Common myeloid progenitor, CD34-positive (primary cell): ENCODE data around the gene SIGLEC9.

Experiments
- CTCF ChIA-PET: fragments of 350-600 bp; sonication (Branson Sonifier 250); formaldehyde crosslinking; loops from one replicate; lab custom pipeline; 2021; ENCODE audit warnings: antibody characterized with exemption; lab: Charles Lee
- POLR2A ChIA-PET: fragments of 350-600 bp; sonication (Branson Sonifier 250); formaldehyde crosslinking; loops from one replicate; lab custom pipeline; 2021; ENCODE audit warnings: antibody characterized with exemption; lab: Charles Lee
- DNase-seq, 3 donors: peaks; one replicate each; pipeline versions ENCODE4 v3.0.0 to v3.0.0-alpha.2; 2013
- H3K27ac ChIP-seq, 2 experiments: 1 replicate in 1 of 2; 2 replicates in 1 of 2; pipeline ENCODE4 v1.7.0; 2013; ENCODE audit warnings: inconsistent platforms in 2 of 2, low read length in 2 of 2, mild to moderate bottlenecking in 2 of 2, low read depth in 1 of 2, moderate library complexity in 1 of 2; ENCODE audit not compliant: severe bottlenecking in 2 of 2, insufficient read depth in 1 of 2, poor library complexity in 1 of 2
- H3K27me3 ChIP-seq, 5 experiments: replicated peaks in 2 of 5; 1 replicate in 3 of 5; 2 replicates in 2 of 5; pipeline versions ENCODE4 v1.6.1 to v1.7.0; 2013; ENCODE audit warnings: low read length in 4 of 5, mild to moderate bottlenecking in 2 of 5, moderate library complexity in 2 of 5, inconsistent platforms in 1 of 5; ENCODE audit not compliant: insufficient read depth in 5 of 5, control insufficient read depth in 4 of 5
- H3K36me3 ChIP-seq, 4 experiments: 1 replicate in 2 of 4; 2 replicates in 2 of 4; pipeline versions ENCODE4 v1.6.1 to v1.7.0; 2013; ENCODE audit warnings: low read length in 3 of 4, control low read depth in 1 of 4, mild to moderate bottlenecking in 1 of 4; ENCODE audit not compliant: control insufficient read depth in 4 of 4, insufficient read depth in 4 of 4
- H3K4me1 ChIP-seq, 4 experiments: 1 replicate in 3 of 4; 2 replicates in 1 of 4; pipeline versions ENCODE4 v1.6.1 to v1.7.1; 2013; ENCODE audit warnings: low read length in 3 of 4, mild to moderate bottlenecking in 3 of 4, control low read depth in 1 of 4, inconsistent platforms in 1 of 4, moderate library complexity in 1 of 4; ENCODE audit not compliant: control insufficient read depth in 4 of 4, insufficient read depth in 4 of 4; ENCODE audit errors: control extremely low read depth in 1 of 4
- H3K4me3 ChIP-seq, 7 experiments: 1 replicate in 4 of 7; 2 replicates in 3 of 7; pipeline versions ENCODE4 v1.5.1 to v1.7.0; 2013; ENCODE audit warnings: mild to moderate bottlenecking in 7 of 7, low read length in 6 of 7, moderate library complexity in 6 of 7, inconsistent platforms in 2 of 7, low read depth in 2 of 7, control low read depth in 1 of 7; ENCODE audit not compliant: insufficient read depth in 4 of 7, control insufficient read depth in 1 of 7; ENCODE audit errors: extremely low read depth in 1 of 7
- H3K9me3 ChIP-seq, 5 experiments: 1 replicate in 4 of 5; 2 replicates in 1 of 5; pipeline versions ENCODE4 v1.6.1 to v1.7.1; 2013; ENCODE audit warnings: low read length in 4 of 5, mild to moderate bottlenecking in 2 of 5, inconsistent platforms in 1 of 5, low read depth in 1 of 5, moderate library complexity in 1 of 5; ENCODE audit not compliant: control insufficient read depth in 4 of 5, insufficient read depth in 2 of 5; ENCODE audit errors: control extremely low read depth in 1 of 5
- WGBS: methylation state at CpG from one replicate; pipeline ENCODE4 v1.1.5; 2013; ENCODE audit not compliant: insufficient coverage; 5-methylcytosine and 5-hydroxymethylcytosine counted together

The SIGLEC9 gene

GRCh38 chr19:51111606-51112005, 13.1 kb upstream of the SIGLEC9 start:
- Histone ChIP-seq H3K4me3 (no peak overlapping the region), H3K27me3 (peaks cover 0 to 3% (median 0%) of the 10 kb centered on the region in 5 experiments), H3K9me3 (no peaks in the 10 kb centered on the region), H3K27ac (no peak overlapping the region), H3K36me3 (no peaks in the 10 kb centered on the region), H3K4me1 (peaks cover 2 to 25% (median 15%) of the 10 kb centered on the region in 4 experiments)
- POLR2A ChIA-PET = no interaction called here
- no peak for DNase-seq
- WGBS = 65% methylated on average over 5 of the region's 6 CpGs
- CTCF ChIA-PET = interaction anchor here (0.8 to 3.7 kb wide), 5 partner anchors 10 to 46 kb away, joined by 3 to 15 read pairs (median 6); no protein-coding TSS in a partner anchor

GRCh38 chr19:51114087-51114729, 10.5 kb upstream of the SIGLEC9 start:
- Histone ChIP-seq H3K27me3 (peaks cover 0 to 3% (median 0%) of the 10 kb centered on the region in 5 experiments), H3K9me3 (no peaks in the 10 kb centered on the region), H3K27ac (no peak overlapping the region), H3K36me3 (no peaks in the 10 kb centered on the region), H3K4me1 (peaks cover 2 to 11% (median 5%) of the 10 kb centered on the region in 4 experiments), H3K4me3 (no peak overlapping the region)
- ChIA-PET POLR2A (no interaction called here), CTCF (interaction anchor here (0.8 to 1.2 kb wide), 2 partner anchors 14 to 21 kb away, joined by 3 to 5 read pairs; no protein-coding TSS in a partner anchor)
- WGBS = 93% methylated on average over 5 of the region's 6 CpGs
- peak in 2 of 3 donors; percentile 47 to 49 for DNase-seq

- Histone ChIP-seq H3K4me3 (no peak overlapping the region), H3K9me3 (no peaks in the 10 kb centered on the region), H3K36me3 (no peaks in the 10 kb centered on the region), H3K27ac (no peak overlapping the region), H3K27me3 (peaks cover 0 to 3% (median 0%) of the 10 kb centered on the region in 5 experiments), H3K4me1 (peaks cover 2 to 37% (median 9%) of the 10 kb centered on the region in 4 experiments)
- 78% methylated on average over 4 of the region's 6 CpGs for WGBS
- ChIA-PET POLR2A (no interaction called here), CTCF (interaction anchor here (1.0 kb wide), 1 partner anchor 40 kb away, joined by 3 read pairs; no protein-coding TSS in a partner anchor)
- DNase-seq = no peak
Observed at GRCh38 chr19:51116736-51117286, 7.9 kb upstream of the SIGLEC9 start.

GRCh38 chr19:51119101-51119500, 5.6 kb upstream of the SIGLEC9 start:
- Histone ChIP-seq H3K27me3 (no peaks in the 10 kb centered on the region), H3K4me1 (peaks cover 2 to 50% (median 12%) of the 10 kb centered on the region in 4 experiments), H3K9me3 (no peaks in the 10 kb centered on the region), H3K27ac (no peak overlapping the region), H3K36me3 (no peaks in the 10 kb centered on the region), H3K4me3 (no peak overlapping the region)
- WGBS = 100% methylated on average over 3 of the region's 4 CpGs
- CTCF ChIA-PET = no interaction called here
- POLR2A ChIA-PET = no interaction called here
- DNase-seq = no peak

GRCh38 chr19:51119611-51120010, 5.1 kb upstream of the SIGLEC9 start:
- POLR2A ChIA-PET = no interaction called here
- 75% methylated on average over 6 of the region's 6 CpGs for WGBS
- H3K9me3 ChIP-seq = no peaks in the 10 kb centered on the region
- CTCF ChIA-PET = interaction anchor here (1.2 kb wide), 1 partner anchor 14 kb away, joined by 4 read pairs; no protein-coding TSS in a partner anchor
- peaks cover 0 to 54% (median 11%) of the 10 kb centered on the region in 4 experiments for H3K4me1 ChIP-seq
- H3K27ac ChIP-seq = no peak overlapping the region
- no peak overlapping the region for H3K4me3 ChIP-seq
- H3K36me3 ChIP-seq = no peaks in the 10 kb centered on the region
- no peaks in the 10 kb centered on the region for H3K27me3 ChIP-seq
- no peak for DNase-seq

- no peak overlapping the region for H3K27ac ChIP-seq
- H3K9me3 ChIP-seq = no peaks in the 10 kb centered on the region
- H3K4me3 ChIP-seq = no peak overlapping the region
- H3K4me1 ChIP-seq = peaks cover 0 to 59% (median 12%) of the 10 kb centered on the region in 4 experiments
- ChIA-PET CTCF (interaction anchor here (1.0 to 1.2 kb wide), 2 partner anchors 14 to 19 kb away, joined by 3 to 4 read pairs; no protein-coding TSS in a partner anchor), POLR2A (no interaction called here)
- DNase-seq = no peak
- WGBS = 91% methylated on average over 6 of the region's 6 CpGs
- no peaks in the 10 kb centered on the region for H3K27me3 ChIP-seq
- H3K36me3 ChIP-seq = no peaks in the 10 kb centered on the region
Observed at GRCh38 chr19:51120160-51120559, 4.5 kb upstream of the SIGLEC9 start.

GRCh38 chr19:51121257-51121656, 3.4 kb upstream of the SIGLEC9 start:
- POLR2A ChIA-PET = no interaction called here

More at GRCh38 chr19:51121257-51121656, 3.4 kb upstream of the SIGLEC9 start:
- CTCF ChIA-PET = interaction anchor here (0.9 kb wide), 1 partner anchor 9 kb away, joined by 3 read pairs; no protein-coding TSS in a partner anchor
- no peaks in the 10 kb centered on the region for H3K27me3 ChIP-seq
- 76% methylated on average over 8 of the region's 8 CpGs for WGBS
- no peaks in the 10 kb centered on the region for H3K36me3 ChIP-seq
- no peaks in the 10 kb centered on the region for H3K9me3 ChIP-seq
- no peak overlapping the region for H3K27ac ChIP-seq
- DNase-seq = no peak
- H3K4me3 ChIP-seq = no peak overlapping the region
- peaks cover 0 to 70% (median 12%) of the 10 kb centered on the region in 4 experiments for H3K4me1 ChIP-seq
